HG02623 (cell line): ENCODE measurements around the gene NAALADL2.
"Not testable (repeated sequence)": the region's sequence is repeated elsewhere in the genome, so short reads cannot be mapped to it uniquely, and the experiment has no call there.

Source experiments
- ATAC-seq: cut with Tn5 transposase; IDR thresholded peaks from one replicate; pipeline ENCODE4 v1.9.1; 2021; ENCODE audit warnings: moderate library complexity; ENCODE audit not compliant: unreplicated experiment

NAALADL2 gene

DNA sequence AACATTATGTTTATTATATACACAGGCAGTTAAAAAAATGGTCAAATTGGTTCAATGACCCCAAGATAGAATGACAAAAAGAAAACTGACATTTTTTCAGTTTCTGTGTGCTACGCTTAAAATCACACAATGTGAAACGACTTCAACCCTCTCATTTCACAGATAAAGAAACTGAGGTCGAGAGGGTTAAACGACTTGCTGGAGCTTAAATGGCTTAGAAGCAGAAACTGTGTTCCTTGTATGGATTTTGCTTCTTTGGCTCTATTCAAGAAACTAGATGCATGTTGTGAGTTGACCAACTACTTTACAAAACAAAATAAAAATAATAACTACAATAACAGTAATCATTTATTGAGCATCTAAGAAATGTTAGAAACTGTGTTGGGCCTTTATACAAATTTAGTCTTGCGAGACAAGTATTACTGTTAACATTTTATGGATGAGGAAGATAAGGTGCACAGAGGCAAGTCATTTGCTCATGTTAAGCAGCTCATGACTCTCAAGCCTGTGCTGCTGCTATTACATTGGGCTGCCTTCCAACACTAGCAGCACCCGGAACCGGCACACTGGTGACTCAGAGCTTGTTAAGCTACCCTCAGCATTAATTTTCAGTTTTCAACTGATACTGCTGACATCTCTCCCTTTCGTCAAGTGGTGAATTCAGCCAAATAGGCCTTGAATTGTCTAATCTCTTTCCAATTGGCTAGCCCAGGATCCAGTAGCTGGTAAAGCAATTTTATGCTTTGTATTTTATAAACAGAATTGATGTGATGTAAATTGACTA is 487.6 kb downstream of the NAALADL2 start:
- ATAC-seq = no peak

DNA sequence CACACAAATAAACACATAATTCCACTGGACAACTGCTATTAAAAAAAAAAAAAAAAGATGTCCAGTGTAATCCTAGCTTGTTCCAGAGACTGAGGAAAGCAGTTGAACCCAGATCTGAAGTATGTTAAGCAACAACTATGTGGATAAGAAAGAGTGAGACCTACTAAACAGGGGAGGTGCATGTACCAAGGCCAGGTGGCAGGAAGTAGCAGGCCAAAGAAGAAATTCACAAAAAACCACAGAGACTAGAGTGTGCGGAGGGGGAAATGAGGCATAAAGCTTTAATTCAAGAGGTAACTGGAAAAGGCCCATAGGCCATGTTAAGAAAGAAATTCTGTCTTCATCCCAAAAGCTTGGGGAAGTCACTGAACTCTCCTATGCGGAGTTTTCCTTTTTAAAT is 490.0 kb downstream of the NAALADL2 start:
- no peak for ATAC-seq

DNA sequence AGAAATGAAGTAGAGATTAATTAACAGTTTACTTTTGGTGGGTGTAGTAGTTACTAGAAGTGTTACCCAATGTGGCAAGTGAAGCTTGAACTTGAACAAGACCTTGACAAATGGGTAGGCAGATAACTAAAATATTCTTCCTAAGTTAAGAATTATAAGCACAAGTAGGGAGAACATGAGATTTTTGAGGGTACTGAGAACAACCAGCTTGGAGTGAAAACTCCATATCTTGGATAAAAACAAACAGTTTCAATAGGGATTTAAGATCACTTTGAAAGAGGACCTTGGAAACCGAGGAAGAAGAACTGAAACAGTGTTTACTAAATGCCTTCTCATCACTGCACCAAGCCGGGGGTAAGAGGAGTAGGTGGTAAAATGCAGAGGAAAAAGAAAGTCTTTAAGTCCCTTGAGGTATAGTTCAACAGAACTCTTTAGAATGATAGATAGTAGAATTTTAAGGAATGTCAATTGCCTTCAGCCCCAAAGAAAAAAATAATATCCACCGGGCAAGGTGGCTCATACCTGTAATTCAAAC is 496.7 kb downstream of the NAALADL2 start:
- ATAC-seq = no peak

DNA sequence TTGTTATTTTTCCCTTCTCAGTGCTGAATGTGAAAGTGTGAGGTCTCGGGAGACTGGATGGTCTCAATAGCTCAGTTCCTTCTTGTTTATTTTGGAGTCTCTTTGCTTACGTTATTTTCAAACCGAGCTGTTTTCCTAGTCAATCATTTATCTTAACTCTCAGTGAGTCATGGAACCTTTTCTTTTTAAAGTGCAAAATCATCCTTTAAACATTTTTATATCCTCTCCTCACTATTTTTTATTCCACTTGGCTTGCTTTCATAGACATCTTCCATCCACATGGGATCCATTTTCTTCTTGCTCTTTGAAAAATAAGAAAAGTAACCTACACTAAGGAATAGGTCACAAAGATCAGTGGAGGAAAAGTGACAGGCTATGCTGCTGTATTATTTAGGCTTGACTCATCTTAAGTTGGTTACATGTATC is 497.8 kb downstream of the NAALADL2 start:
- no peak for ATAC-seq

DNA sequence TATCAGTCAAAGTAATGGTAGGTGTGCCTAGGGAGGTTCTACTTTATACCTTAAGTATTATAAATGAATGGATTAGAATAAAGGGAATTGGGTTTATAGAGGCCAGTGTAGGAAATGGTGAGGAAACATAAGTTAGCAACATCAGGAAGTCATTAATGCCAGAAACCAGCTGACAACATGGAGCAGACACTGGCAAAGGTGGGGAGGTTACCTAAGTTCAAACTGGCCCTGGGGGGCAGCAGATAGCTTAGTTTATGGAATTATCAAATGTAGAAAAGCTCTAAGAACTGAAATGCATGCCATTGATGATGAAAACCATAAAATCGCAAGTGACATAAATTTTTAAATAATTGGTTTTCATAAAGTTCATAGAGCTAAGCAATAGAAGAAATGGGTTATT is 498.6 kb downstream of the NAALADL2 start:
- ATAC-seq = no peak

DNA sequence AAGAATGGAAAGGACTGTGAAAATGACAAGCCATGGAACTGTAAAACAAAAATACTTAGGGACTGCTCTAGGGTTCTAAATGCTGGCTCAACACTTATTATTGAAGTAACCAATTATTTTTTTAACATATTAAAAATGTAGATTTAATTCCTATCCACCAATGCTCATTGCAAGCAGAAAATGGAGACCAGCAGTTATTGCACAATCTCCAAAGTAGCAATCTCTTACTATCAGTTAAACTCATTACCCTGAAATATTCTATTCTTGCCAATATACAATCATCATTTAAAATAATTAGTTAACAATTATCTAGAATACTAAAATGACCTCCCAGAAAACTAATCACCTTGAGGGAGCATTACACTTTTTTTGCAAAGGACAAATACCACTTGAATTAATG is 499.8 kb downstream of the NAALADL2 start:
- ATAC-seq = no peak

DNA sequence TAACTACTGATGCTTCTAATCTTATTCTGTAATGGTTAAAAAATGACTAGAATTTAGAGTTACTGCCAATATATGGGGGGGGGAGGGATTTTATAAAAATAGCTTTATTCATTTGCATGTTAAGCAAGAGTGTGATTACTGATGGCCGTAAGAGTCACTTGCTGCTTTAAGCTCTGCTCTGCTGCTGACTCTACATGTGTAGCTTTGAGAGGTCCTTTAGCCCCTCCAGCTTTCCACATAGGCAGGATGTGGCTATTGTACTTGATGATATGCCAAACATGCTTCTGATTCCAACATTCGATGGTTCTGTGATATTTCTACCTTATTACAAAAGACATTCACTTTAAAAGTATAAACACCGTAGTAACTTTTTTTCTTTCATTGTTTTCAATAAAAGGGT is 511.3 kb downstream of the NAALADL2 start:
- ATAC-seq = not testable (repeated sequence)

DNA sequence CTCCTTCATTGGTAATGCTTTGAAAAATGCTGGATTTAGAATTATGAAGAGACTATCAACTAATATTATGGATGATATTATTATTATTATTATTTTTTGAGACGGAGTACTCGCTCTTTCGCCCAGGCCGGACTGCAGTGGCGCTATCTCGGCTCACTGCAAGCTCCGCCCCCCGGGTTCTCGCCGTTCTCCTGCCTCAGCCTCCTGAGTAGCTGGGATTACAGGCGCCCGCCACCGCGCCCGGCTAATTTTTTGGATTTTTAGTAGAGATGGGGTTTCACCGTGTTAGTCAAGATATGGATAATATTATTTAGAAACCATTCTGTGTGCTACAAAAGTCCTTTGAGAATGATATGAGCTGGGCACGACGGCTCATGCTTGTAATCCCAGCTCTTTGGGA is 512.1 kb downstream of the NAALADL2 start:
- not testable (repeated sequence) for ATAC-seq

DNA sequence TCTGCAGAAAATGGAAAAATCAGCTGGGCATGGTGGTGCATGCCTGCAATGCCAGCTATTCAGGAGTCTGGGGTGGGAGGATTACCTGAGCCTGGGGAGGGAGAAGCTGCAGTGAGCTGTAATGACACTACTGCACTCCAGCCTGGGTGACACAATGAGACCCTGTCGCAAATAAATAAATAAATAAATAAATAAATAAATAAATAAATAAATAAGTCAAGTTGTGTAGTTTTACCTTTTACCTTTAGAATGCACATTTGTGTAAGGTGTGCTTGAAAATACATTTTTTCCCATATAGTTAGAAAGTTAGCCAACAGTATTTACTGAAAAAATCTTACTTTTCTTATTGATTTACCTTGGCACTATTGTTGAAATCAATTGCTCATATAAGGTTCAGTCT is 515.6 kb downstream of the NAALADL2 start:
- ATAC-seq = no peak

DNA sequence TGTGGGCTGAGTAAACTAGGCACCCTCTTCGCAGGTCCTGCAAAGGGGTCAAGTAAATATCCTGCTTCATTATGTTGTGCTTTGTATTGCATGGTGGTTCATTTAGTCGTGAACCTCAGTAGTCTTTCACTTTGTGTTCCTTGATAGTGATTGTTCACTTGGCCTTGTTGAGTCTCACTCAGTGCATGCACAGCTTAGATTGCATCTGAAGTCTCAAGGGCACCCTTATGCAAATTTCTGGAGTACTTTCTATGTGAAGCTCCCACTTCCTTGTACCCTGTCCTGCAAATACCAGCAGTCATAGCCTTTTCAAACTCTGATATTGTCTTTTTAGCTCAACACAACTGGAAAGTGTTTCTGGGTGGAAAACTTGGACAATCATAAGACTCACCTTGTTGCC is 519.2 kb downstream of the NAALADL2 start:
- ATAC-seq = no peak

DNA sequence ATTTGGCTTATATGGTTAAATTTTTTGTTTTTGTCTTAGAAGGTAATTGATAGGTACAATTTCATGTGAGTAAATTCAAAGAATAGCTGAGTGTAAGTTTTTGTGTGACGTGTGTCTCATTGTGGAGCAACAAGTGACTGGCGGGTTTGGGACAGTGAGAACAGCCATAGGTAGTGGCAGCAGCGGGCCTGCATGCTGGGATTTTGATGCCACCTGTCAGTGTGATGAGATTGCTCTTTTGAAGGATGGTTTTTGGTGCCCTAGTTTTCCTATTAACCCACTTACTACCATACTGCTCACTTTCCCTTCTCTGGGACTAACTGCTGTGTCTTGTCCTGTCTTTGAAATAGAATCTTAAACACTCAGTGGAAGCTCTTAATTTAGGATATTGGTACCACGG is 522.6 kb downstream of the NAALADL2 start:
- ATAC-seq = no peak

DNA sequence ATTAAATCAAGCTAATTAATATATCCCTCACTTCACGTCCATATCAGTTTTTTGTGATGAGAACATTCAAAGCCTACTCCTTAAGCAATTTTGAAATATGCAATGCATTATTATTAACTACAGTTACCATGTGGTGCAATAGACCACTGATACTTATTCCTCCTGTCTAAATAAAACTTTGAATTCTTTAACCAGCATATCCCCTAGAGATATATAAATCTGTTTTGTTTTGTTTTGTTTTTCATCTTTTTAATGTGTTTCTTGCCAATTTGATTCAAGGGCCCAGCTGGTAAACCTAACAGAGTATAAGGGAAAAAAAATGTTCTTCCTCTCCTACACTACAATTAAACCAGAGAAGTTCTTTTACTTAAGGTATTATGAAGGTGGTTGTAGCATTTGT is 524.2 kb downstream of the NAALADL2 start:
- no peak for ATAC-seq

DNA sequence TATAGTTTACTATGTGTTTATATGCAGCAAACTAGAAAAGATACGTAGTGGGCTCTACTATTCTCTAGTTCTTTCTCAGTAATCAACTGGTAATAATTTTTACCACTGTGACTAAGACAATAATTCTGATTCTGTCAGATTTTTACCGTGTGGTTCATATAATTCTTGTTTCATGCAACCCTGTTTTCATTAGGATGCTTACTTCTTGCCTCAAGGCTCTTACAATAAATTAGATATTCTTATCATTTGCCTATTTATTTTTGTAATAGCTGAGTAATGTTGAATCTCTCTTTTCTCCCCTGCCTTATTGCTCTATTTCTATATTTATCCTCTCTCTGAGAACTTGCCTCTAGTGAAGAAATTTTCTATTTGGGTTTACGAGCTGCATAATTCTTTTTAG is 524.7 kb downstream of the NAALADL2 start:
- ATAC-seq = no peak

DNA sequence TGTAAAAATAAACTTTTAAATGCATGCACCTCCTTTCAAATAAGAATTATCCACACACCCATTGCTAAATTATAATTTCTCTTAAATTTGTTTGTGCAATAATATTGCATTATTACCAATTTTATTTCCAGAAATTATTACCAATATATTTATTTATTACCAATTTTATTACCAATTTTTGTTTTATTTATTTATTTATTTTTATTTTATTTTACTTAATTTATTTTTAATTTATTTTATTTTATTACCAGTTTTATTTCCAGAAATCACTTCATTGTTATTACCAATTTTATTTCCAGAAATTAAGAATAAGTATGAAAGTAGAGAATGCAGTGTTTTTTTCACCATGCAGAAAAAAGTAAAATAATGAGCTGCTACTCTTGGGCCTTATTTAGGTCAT is 525.4 kb downstream of the NAALADL2 start:
- ATAC-seq = no peak

DNA sequence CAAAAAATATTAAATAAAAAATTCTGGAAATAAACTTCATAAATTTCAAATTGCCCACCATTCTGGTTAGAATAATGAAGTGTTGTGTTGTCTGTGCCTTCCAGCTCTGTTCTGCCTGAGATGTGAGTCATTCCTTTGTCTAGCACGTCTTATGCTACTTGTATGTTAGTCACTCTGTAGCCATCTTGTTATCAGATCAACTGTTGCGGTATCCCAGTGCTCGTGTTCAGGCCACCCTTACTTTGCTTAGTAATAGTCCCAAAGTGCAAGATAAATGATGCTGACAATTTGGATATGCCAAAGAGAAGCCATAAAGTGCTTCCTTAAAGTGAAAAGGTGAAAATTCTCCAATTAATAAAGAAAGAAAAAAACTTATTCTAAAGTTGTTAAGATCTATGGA is 527.5 kb downstream of the NAALADL2 start:
- no peak for ATAC-seq

DNA sequence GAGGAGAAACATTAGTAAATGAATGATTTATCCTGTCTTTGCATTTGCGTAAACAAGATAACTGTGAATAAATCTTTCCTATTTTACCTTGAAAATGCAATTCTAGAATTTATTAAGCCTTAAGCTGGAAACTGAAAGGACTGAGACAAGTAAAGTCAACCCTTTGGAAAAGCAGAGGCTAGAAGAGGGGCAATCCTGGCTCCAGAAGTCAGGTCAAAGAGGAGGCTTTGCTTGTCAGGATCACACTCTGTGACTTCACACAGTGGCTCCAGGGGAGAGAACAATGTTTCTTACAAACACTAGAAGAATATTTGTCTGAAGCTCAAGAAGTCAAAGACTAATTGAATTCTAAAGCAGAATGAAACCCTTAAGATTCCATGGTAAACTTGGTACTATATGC is 530.4 kb downstream of the NAALADL2 start:
- ATAC-seq = no peak

DNA sequence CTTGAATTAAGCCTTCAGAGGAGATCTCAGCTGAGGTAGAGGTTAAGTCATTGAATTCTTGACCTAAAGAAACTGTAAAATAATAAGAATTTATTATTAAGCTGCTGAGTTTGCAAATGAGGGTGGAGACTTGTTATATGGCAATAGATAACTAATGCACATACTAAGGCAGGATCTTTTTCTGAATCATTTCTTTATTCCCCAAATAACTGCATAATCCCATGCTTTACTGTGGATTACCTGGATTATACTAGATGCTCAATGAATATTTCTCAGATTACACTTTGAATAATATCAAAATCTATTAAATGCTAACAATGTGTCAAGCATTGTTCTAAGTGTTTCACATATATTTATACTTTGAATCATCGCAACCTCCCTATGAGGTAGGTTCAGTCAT is 532.5 kb downstream of the NAALADL2 start:
- ATAC-seq = no peak

DNA sequence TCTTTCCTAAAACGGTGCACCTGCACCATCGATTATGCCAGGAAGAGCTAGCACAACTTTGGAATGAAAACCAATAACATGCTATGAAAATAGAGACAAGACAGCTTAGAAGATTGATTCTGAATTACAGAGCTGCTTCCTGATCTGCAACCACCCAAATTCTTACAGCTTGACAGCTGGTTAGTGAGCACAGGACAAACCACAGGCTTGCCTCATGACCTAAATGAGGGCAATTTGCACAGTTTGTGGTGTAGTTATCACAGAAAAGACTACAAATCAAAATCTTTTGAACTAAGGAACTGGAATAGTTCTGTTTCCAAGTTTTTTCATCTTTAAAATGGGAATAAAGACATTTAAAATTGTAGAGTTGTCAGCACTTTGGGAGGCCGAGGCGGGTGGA is 533.5 kb downstream of the NAALADL2 start:
- no peak for ATAC-seq

DNA sequence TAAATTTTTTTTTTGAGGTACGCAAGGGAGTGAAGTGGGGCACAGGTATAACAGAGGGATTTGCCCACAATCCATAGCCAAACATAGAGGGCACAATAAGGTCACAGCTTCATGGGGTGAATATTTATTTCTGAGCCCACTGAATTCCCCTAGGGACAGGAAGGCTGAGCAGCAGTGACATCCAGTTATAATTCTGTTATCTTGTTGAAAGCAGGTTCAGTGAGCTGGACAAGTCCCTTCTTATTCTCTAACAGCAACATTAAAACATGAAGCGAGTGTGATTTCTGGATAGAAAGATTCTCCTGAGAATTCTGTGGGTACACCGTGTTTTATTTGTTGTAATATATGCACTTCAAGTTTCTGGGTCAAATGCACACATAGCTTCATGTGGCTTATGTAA is 538.2 kb downstream of the NAALADL2 start:
- no peak for ATAC-seq

DNA sequence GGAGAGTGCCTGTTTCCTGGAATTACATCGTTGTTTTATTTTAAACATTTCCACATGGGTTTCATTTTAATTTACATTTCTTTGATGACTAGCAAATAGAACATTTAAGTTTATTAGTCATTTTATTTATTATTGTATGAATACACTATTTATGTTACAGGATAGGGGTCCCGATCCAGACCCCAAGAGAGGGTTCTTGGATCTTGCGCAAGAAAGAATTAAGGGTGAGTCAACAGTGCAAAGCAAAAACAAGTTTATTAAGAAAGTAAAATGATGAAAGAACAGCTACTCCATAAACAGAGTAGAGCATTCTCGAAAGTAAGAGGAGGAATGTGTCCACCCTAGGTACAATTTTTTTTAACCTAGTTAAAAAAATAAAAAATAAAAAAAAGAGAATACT is 539.5 kb downstream of the NAALADL2 start:
- no peak for ATAC-seq

DNA sequence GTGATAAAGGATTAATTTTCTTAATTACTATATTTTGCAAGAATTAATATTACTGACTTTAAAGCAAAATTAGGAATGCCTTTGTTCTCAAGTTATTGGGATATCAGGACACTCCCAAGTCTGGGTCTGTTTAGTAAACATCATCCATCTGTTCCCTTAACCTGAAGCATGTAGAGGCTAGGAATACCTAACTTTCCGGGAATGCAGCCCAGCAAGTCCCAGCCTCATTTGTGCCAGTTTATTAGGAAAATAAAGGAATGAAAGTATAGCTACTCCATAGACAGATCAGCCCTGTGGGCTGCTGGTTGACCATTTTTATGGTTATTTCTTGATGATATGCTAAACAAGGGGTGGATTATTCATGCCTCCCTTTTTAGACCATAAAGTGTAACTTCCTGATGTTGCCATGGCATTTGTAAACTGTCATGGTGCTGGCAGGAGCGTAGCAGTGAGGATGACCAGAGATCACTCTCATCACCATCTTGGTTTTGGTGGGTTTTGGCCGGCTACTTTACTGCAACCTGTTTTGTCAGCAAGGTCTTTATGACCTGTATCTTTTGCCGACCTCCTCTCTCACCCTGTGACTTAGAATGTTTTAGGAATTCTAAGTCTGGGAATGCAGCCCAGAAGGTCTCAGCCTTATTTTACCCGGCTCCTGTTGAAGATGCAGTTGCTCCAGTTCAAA is 540.2 kb downstream of the NAALADL2 start:
- no peak for ATAC-seq

DNA sequence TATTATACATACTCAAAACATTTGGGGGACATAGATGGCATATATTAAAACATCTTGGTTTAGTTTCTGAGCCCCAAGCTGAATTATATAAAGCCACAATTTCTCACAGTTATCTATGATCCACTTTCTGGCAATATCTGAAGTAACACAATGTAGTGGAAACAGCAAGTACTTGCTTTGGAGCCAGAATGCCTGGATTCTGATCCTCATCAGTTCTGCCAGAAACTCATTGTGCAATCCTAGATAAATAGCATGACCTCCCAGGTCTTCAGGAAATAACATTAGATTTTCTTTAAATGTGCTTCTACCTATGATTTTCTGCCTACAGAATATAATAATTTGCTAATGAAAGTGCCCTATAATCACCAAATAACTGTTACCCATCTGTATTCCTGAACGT is 544.9 kb downstream of the NAALADL2 start:
- ATAC-seq = no peak
